Testis (tissue), 2 donors: Measurements from ENCODE around the gene UBASH3B.

Experiments
- POLR2A ChIP-seq: fragments of 450-650 bp; IDR thresholded peaks from one replicate; pipeline ENCODE4 v1.6.1; 2017; ENCODE audit warnings: antibody characterized with exemption, mild to moderate bottlenecking, moderate library complexity
- TF ChIP-seq, protein P1 (sequence below), 3 experiments: fragments of 450-650 bp in 2 of 3; fragments of 200-600 bp in 1 of 3; sonication (generic) in 1 of 3; IDR thresholded peaks; one replicate each; pipeline ENCODE4 v1.5.1; 2016 to 2019; ENCODE audit warnings: antibody characterized with exemption in 3 of 3, mild to moderate bottlenecking in 2 of 3, moderate library complexity in 1 of 3

DNA sequence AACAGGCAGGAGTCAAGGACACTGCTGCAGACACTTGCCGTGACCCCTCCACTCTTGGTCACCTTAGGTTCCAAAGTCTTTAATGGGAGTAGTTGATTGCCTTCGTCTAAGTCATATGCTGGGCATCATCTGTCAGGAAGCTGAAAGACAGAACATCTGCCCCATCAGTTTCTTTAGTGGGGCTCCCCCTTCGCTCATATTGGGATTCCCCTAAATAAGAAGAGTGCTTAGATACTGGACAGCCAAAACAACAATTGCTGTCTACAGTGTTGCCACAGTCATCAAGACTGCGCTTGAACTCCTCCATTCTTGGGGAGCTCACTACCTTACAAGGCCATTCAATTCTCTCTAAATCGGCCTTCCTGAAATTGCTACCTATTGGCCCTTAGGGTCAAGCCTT, 58.5 kb downstream of the UBASH3B start:
- TF ChIP-seq, protein P1, sequence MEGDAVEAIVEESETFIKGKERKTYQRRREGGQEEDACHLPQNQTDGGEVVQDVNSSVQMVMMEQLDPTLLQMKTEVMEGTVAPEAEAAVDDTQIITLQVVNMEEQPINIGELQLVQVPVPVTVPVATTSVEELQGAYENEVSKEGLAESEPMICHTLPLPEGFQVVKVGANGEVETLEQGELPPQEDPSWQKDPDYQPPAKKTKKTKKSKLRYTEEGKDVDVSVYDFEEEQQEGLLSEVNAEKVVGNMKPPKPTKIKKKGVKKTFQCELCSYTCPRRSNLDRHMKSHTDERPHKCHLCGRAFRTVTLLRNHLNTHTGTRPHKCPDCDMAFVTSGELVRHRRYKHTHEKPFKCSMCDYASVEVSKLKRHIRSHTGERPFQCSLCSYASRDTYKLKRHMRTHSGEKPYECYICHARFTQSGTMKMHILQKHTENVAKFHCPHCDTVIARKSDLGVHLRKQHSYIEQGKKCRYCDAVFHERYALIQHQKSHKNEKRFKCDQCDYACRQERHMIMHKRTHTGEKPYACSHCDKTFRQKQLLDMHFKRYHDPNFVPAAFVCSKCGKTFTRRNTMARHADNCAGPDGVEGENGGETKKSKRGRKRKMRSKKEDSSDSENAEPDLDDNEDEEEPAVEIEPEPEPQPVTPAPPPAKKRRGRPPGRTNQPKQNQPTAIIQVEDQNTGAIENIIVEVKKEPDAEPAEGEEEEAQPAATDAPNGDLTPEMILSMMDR (IDR thresholded peaks at IDR 0.05): no peak
- no peak for TF ChIP-seq POLR2A
